GM18867 (cell line): Measurements from ENCODE around the gene CBFA2T3.
"Not testable (repeated sequence)": the region's sequence is repeated elsewhere in the genome, so short reads cannot be mapped to it uniquely, and the experiment has no call there.

Source experiments
- ATAC-seq: cut with Tn5 transposase; IDR thresholded peaks from one replicate; pipeline ENCODE4 v1.9.1; 2021; ENCODE audit warnings: mild to moderate bottlenecking, moderate library complexity; ENCODE audit not compliant: unreplicated experiment

CBFA2T3 gene

GRCh38 chr16:89013111-89013510, 36.1 kb upstream of the CBFA2T3 start:
- ATAC-seq, result no peak

GRCh38 chr16:89012622-89012995, 35.6 kb upstream of the CBFA2T3 start:
- no peak for ATAC-seq

- no peak for ATAC-seq
Observed at GRCh38 chr16:89011909-89012621, 35.1 kb upstream of the CBFA2T3 start.

- ATAC-seq, result no peak
Observed at GRCh38 chr16:89010210-89010925, 33.4 kb upstream of the CBFA2T3 start.

GRCh38 chr16:89009343-89010209, 32.6 kb upstream of the CBFA2T3 start:
- ATAC-seq, result no peak

- ATAC-seq, result not testable (repeated sequence)
Observed at GRCh38 chr16:89008796-89009195, 31.8 kb upstream of the CBFA2T3 start.

GRCh38 chr16:89007371-89008249, 30.6 kb upstream of the CBFA2T3 start:
- no peak for ATAC-seq

GRCh38 chr16:89006036-89006752, 29.2 kb upstream of the CBFA2T3 start:
- ATAC-seq, result no peak

- no peak for ATAC-seq
Observed at GRCh38 chr16:89005201-89006035, 28.4 kb upstream of the CBFA2T3 start.

- no peak for ATAC-seq
Observed at GRCh38 chr16:89004209-89004831, 27.3 kb upstream of the CBFA2T3 start.

- ATAC-seq, result no peak
Observed at GRCh38 chr16:89003831-89004208, 26.8 kb upstream of the CBFA2T3 start.

GRCh38 chr16:89002851-89003830, 26.1 kb upstream of the CBFA2T3 start:
- ATAC-seq, result no peak

GRCh38 chr16:89002081-89002480, 25.1 kb upstream of the CBFA2T3 start:
- ATAC-seq, result not testable (repeated sequence)

- ATAC-seq, result no peak
Observed at GRCh38 chr16:89001117-89002027, 24.4 kb upstream of the CBFA2T3 start.

- no peak for ATAC-seq
Observed at GRCh38 chr16:89000207-89000959, 23.4 kb upstream of the CBFA2T3 start.
